KG1 (cell line): Measurements from ENCODE around the gene POM121L2.
"Not testable (repeated sequence)": the region's sequence is repeated elsewhere in the genome, so short reads cannot be mapped to it uniquely, and the experiment has no call there.

Experiments
- DNase-seq: peaks from one replicate; lab custom pipeline; 2025; lab: John Stamatoyannopoulos, UW

POM121L2 gene

DNA sequence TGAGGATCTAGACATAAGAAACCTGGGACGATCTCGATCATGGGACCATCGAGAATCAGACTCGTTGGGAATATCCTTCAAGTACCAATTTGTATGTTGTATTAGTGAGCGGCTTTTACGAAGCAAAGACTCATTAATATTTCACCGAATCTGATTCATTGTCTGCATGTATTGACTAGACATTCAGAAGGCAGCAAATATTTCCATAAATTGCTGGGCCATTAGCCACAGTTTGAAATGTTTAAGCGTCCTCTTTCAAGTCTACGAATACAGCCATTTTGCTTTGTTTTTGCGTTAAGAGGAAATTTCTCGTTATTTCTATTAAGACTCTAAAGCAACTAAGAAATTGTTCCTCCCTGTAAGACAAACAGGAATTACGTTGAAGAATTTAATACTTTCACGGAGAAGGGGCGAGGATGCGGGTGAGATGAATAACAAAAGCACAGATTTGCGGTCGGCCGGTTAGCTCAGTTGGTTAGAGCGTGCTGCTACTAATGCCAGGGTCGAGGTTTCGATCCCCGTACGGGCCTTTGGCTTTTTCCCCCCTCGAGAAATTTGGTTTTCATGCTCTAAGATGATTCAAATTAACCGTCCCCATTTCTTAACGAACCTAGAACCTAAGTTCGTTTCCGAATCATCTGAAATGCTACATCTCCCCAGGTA is 18.5 kb downstream of the POM121L2 start:
- no peak for DNase-seq

DNA sequence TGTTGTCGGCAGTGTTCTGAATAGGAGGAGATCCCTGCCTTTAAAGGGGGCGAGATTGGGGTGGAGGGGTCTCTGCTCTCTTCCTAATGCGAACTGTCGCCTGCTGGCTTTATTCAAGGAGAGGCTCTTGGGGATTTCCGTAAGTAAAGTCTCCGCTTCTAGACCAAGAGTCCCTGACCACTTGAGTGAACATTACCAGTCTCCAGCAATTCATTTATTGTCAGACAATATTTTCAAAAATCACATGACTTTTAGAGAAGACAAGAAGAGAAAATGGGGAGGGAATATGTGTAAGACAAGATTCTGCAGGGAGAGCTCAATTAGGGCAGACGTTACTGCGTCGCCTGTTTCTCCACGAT is 21.2 kb downstream of the POM121L2 start:
- no peak for DNase-seq

DNA sequence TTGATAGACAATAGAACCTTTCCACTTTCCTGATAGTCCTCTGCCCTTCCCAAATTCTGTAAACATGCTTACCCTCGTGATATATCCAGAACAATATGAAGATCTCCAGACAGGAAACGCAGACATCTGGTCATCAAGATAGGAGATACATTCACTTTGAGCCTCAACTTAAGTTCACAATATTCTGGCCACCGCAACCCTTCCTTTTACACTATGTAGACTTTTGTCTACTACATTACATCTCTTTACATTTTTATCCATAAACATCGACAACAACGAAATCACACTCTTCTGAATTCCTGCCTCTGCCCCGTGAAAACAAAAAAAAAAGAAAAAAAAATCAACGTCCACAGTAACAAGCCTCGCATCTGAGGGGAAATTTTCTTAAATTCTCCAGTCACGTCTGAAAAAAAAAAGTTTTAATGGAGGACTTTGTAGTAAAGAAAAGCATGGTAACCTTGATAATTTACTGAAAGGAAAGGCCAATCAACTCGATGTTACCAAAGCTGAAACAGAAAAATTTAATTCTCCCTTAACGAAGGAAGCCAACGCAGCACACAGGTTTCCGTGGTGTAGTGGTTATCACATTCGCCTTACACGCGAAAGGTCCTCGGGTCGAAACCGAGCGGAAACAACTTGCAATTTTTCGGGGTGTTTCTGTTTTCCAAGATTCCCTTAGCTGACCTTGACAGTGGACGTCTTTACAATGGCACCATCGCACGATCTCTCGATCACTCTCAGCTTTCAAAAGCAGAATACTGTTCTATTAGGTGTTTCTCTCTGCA is 21.8 kb downstream of the POM121L2 start:
- no peak for DNase-seq

GRCh38 chr6:27288136-27289044 is 23.7 kb downstream of the POM121L2 start:
- no peak for DNase-seq

GRCh38 chr6:27287751-27288135 is 24.3 kb downstream of the POM121L2 start:
- no peak for DNase-seq

- no peak for DNase-seq
Measured at GRCh38 chr6:27286141-27286540, 25.9 kb downstream of the POM121L2 start.

- DNase-seq = no peak
Measured at GRCh38 chr6:27283279-27283678, 28.8 kb downstream of the POM121L2 start.

DNA sequence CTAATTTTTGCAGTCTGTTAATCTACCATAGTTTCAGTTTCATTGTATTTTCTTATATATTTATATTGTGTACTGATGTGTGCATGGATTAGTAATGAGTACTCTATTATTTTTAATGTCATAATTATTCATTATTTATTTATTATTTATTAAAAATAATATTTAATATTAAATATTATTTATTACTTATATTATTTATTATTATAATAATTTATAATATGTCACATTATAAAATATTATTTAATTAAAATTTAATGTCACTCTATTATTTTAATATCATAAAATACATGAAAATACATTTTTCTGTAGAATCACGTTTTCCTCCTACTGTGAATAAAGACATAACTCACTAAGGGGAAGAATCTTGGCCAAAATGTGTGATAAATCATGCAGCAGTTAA is 30.5 kb downstream of the POM121L2 start:
- DNase-seq = no peak

- DNase-seq = no peak
Measured at GRCh38 chr6:27281105-27281539, 31.0 kb downstream of the POM121L2 start.

- no peak for DNase-seq
Measured at GRCh38 chr6:27280540-27281000, 31.5 kb downstream of the POM121L2 start.

DNA sequence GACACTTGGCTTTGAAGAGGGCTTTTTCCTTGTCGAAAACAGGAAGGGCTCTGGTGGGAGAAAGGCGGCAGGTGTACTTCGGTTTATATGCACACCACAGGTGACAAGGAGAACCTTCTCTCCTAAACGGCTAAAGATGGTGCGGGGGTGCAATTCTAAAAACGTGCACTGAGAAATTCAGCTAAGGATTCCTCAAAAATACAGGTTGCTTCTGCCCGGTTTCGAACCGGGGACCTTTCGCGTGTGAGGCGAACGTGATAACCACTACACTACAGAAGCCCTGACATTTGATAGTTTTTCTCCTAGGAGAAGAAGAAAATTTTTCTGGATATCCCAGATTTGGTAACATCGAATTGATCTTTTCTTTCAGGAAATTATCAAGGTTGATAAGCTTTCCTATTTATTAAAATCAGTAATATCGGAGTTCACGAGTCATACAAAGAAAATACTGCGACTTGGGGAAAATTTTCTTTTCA is 32.0 kb downstream of the POM121L2 start:
- DNase-seq = peak; percentile 16

DNA sequence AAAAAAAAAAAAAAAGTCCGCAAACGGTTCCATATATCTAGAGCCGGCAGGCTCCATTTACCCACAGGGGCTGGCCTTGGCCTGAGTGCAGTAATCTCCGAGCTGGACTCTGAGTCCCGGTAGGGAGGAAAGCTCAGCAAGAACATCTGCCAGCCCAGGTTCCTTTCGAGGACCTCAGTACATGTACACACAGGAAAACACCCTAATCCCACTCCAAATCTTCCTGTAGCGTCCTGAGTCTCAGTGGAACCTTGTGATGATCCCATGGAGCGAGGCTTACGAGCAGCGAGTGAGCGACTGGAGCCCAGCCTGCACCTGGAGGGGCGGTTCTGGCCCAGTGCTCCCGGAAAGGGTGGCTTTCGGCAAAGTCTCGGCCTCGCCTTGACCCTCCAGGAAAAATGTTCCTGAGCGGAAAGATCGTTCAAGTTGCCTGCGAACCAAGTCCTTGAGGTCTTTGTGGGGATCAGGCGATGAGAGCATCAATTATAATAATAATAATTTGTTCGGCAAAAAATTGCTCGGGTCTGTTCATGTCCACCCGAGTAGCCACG is 32.5 kb downstream of the POM121L2 start:
- no peak for DNase-seq

DNA sequence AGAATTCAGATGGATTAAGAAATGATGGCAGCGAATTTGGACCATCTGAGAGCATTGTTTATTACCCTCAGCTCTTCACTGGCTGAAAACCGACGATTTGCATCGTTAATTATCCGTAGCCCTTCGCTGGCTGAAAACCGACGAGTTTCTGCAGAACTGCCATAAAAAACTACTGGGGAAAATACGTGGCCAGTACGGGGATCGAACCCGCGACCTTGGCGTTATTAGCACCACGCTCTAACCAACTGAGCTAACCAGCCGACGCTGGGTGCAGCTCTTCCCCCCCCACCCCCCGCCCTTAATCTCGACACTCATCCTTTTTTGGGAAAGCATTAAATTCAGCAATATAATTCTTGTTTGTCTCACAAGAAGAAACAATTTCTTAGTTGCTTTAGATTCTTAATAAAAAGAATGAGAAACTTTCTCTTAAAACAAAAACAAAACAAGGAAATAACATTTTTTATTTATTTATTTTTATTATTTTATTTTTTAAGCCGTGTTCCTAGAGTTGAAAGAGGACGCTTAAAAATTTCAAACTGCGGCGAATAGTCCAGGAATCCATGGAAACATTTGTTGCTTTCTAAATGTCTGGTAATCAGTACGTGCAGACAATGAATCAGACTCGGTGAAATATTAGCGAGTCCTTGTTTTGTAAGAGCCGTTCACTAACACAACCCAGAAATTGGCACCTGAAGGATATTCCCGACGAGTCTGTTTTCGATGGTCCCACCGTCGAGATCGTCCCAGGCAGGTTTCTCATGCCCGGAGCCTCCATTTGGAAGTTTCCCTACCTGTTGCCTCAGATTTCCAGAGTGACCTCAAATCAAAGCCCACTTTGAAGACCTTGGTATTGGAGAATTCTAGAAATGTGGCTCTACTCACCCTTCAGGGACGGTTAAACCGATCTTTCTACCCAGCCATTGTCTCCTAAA is 36.8 kb downstream of the POM121L2 start:
- no peak for DNase-seq

GRCh38 chr6:27273783-27274182 is 38.3 kb downstream of the POM121L2 start:
- no peak for DNase-seq

DNA sequence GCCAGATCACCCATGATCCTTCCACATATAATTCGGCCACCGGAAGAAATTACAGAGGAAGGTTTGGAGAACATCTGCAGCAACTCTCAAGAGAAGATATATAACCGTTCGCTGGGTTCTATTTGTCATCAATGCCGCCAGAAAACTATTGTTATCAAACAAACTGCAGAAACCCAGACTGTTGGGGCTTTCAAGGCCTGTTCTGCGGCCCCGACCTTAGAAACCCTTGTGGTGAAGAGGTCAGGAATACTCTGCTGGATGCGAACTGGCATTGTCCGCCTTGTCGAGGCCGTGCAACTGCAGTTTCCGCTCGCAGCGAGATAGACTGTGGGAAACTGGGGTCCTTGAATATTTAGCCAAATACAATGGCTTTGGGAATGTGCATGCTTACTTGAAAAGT is 43.3 kb downstream of the POM121L2 start:
- DNase-seq = no peak

- DNase-seq = no peak
Measured at GRCh38 chr6:27267857-27268434, 44.1 kb downstream of the POM121L2 start.

GRCh38 chr6:27267003-27267402 is 45.1 kb downstream of the POM121L2 start:
- DNase-seq = not testable (repeated sequence)

- DNase-seq = no peak
Measured at GRCh38 chr6:27263886-27264285, 48.2 kb downstream of the POM121L2 start.

DNA sequence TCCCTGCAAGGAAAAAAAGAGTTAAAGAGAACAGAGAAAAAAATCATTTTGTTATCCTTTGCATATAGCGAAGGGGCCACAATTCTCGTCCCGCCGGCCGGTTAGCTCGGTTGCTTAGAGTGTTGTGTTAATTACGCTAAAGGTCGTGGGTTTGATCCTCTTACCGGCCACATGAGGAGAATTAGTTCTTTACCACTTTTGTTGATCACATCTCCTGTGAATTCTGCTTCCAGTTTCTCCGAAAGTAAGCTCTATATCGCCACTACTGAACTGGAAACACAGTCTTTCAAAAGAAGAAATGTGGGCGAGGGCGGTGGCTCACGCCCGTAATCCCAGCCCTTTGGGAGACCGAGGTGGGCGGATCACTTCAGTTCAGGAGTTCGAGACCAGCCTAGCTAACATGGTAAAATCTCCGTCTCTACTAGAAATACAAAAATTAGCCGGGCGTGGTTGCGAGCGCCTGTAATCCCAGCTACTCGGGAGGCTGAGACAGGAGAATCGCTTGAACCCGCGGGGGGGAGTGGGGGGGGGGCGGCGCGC is 51.2 kb downstream of the POM121L2 start:
- no peak for DNase-seq

DNA sequence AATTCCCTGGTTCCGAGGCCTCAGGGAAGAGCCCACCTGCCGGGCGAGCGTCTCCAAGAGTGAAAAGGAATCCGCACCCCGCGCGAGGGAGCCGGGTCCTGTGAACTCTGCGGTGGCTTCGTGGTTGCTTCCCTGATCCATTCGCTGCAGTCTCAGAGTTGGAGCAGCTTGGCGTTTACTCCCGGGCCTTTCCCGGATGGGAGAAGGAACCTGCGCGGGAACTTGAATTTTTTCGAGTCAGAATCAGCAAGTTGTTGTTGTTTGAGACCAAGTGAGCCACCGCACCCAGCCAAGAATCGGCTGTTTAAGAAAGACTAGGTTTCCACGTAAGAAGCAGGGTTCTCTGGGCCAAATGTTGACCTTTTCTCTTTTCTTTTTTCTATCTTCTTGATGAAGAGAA is 51.7 kb downstream of the POM121L2 start:
- DNase-seq = no peak
